HCT116 (cell line): ENCODE measurements around the gene PPP2R3C. TPM values are rescaled to one million over a fixed set of nuclear protein-coding genes. Genes with fewer than 3 reads are reported as not detected.

ENCODE experiments used
- ATAC-seq: fragments of 200-7000 bp; cut with Tn5 transposase; 2 replicates; pipeline ENCODE4 v1.9.1; 2020; ENCODE audit warnings: mild to moderate bottlenecking, moderate library complexity
- BruUV-seq: library from RNA; stranded (reverse); fragments of 400-500 nt; replicated peaks from 2 replicates; lab custom pipeline; 2021; lab: Mats Ljungman, UMichigan
- CTCF ChIA-PET: fragments of 300-600 bp; sonication (Branson Sonifier 250); formaldehyde crosslinking; loops from one replicate; lab custom pipeline; 2021; ENCODE audit warnings: antibody characterized with exemption; lab: Charles Lee
- POLR2A ChIA-PET: fragments of 300-600, 350-600 bp; sonication (Branson Sonifier 250); formaldehyde crosslinking; loops from one replicate; lab custom pipeline; 2021; ENCODE audit warnings: antibody characterized with exemption; lab: Charles Lee
- RAD21 ChIA-PET, 2 experiments: fragments of 300-600 bp; sonication (Branson Sonifier 250); formaldehyde crosslinking; loops; one replicate each; lab custom pipeline; 2023; ENCODE audit warnings: low total read pairs in 2 of 2; ENCODE audit not compliant: uncharacterized antibody in 2 of 2, unreplicated experiment in 2 of 2, low non-redundant PET in 1 of 2; lab: Charles Lee
- DNase-seq: peaks from one replicate; pipeline ENCODE4 v3.0.0-alpha.2; 2010; ENCODE audit warnings: low read depth, low spot score
- H2AFZ ChIP-seq: fragments of 200-600 bp; shearing (Covaris generic), sonication (generic); 2 replicates; pipeline ENCODE4 v1.6.1; 2017; ENCODE audit warnings: low read depth, mixed run types, mixed read lengths, antibody characterized with exemption, low read length; ENCODE audit not compliant: poor library complexity, severe bottlenecking
- H3K27ac ChIP-seq: 2 replicates; pipeline ENCODE4 v1.5.1; 2012; ENCODE audit warnings: low read depth, low read length
- H3K27me3 ChIP-seq: fragments of 200-600 bp; sonication (generic); 2 replicates; pipeline ENCODE4 v1.6.1; 2016; ENCODE audit warnings: mixed run types, low read length, mixed read lengths; ENCODE audit not compliant: insufficient read depth
- H3K36me3 ChIP-seq, 2 experiments: fragments of 200-500 bp in 1 of 2; fragments of 200-600 bp in 1 of 2; sonication (Bioruptor generic) in 1 of 2; sonication (generic) in 1 of 2; 2 replicates each; pipeline versions ENCODE4 v1.5.1 to v1.6.1; 2014 to 2016; ENCODE audit warnings: low read length in 2 of 2, inconsistent platforms in 1 of 2, mixed read lengths in 1 of 2, mixed run types in 1 of 2; ENCODE audit not compliant: insufficient read depth in 2 of 2, control insufficient read depth in 1 of 2
- H3K4me1 ChIP-seq, 2 experiments: fragments of 200-600 bp in 1 of 2; sonication (generic) in 1 of 2; 2 replicates each; pipeline versions ENCODE4 v1.5.1 to v1.6.1; 2012 to 2017; ENCODE audit warnings: low read length in 2 of 2, inconsistent platforms in 1 of 2, mild to moderate bottlenecking in 1 of 2, mixed read lengths in 1 of 2, mixed run types in 1 of 2, moderate library complexity in 1 of 2; ENCODE audit not compliant: insufficient read depth in 2 of 2, control insufficient read depth in 1 of 2
- H3K4me2 ChIP-seq: fragments of 200-600 bp; sonication (generic); 2 replicates; pipeline ENCODE4 v1.6.1; 2017; ENCODE audit warnings: mixed run types, low read length, mixed read lengths
- H3K4me3 ChIP-seq, 2 experiments: fragments of 200-600 bp in 1 of 2; sonication (generic) in 1 of 2; replicated peaks in 1 of 2; 2 replicates each; pipeline ENCODE4 v1.5.1; 2011 to 2016; ENCODE audit warnings: low read length in 2 of 2, control low read depth in 1 of 2, low read depth in 1 of 2, mild to moderate bottlenecking in 1 of 2, mixed read lengths in 1 of 2, mixed run types in 1 of 2
- H3K79me2 ChIP-seq: fragments of 200-600 bp; sonication (generic); 2 replicates; pipeline ENCODE4 v1.6.1; 2017; ENCODE audit warnings: mild to moderate bottlenecking, mixed run types, low read length, moderate library complexity, mixed read lengths; ENCODE audit not compliant: insufficient read depth
- H3K9ac ChIP-seq: fragments of 200-600 bp; sonication (generic); 2 replicates; pipeline ENCODE4 v1.6.1; 2016; ENCODE audit warnings: low read length, mixed read lengths
- H3K9me2 ChIP-seq: fragments of 200-600 bp; sonication (generic), shearing (Covaris generic); 2 replicates; pipeline ENCODE4 v1.6.1; 2017; ENCODE audit warnings: mixed run types, mild to moderate bottlenecking, moderate library complexity; ENCODE audit not compliant: insufficient read depth
- H3K9me3 ChIP-seq, 2 experiments: fragments of 200-500 bp in 1 of 2; fragments of 200-600 bp in 1 of 2; sonication (Bioruptor generic) in 1 of 2; sonication (generic) in 1 of 2; 2 replicates each; pipeline ENCODE4 v1.6.1; 2014 to 2017; ENCODE audit warnings: low read length in 2 of 2, mixed read lengths in 2 of 2, inconsistent platforms in 1 of 2, low read depth in 1 of 2, mild to moderate bottlenecking in 1 of 2, mixed run types in 1 of 2, moderate library complexity in 1 of 2; ENCODE audit not compliant: control insufficient read depth in 1 of 2, insufficient read depth in 1 of 2
- H4K20me1 ChIP-seq: fragments of 200-600 bp; sonication (generic), shearing (Covaris generic); 2 replicates; pipeline ENCODE4 v1.6.1; 2017; ENCODE audit warnings: mixed run types, mild to moderate bottlenecking, moderate library complexity; ENCODE audit not compliant: insufficient read depth
- CBX3 ChIP-seq: IDR thresholded peaks from 2 replicates; pipeline ENCODE4 v1.6.1; 2012; ENCODE audit warnings: low read depth
- CTCF ChIP-seq, 3 experiments: fragments of 200-600 bp in 1 of 3; sonication (generic) in 1 of 3; IDR thresholded peaks in 2 of 3; conservative IDR thresholded peaks in 1 of 3; 2 replicates each; pipeline ENCODE4 v1.5.1; 2012 to 2017; ENCODE audit warnings: low read depth in 2 of 3, low read length in 2 of 3, antibody characterized with exemption in 1 of 3, borderline replicate concordance in 1 of 3, control low read depth in 1 of 3, mild to moderate bottlenecking in 1 of 3, mixed read lengths in 1 of 3, mixed run types in 1 of 3, moderate library complexity in 1 of 3; ENCODE audit not compliant: insufficient read depth in 1 of 3
- EGR1 ChIP-seq: IDR thresholded peaks from 2 replicates; pipeline ENCODE4 v1.6.1; 2012; ENCODE audit warnings: low read depth
- ELF1 ChIP-seq: IDR thresholded peaks from 2 replicates; pipeline ENCODE4 v1.6.1; 2012; ENCODE audit warnings: low read depth, borderline replicate concordance
- EZH2 ChIP-seq: fragments of 200-600 bp; sonication (generic); IDR thresholded peaks from 2 replicates; pipeline ENCODE4 v1.6.1; 2017; ENCODE audit warnings: antibody characterized with exemption, mixed run types
- EZH2phosphoT487 ChIP-seq: fragments of 200-600 bp; IDR thresholded peaks from 2 replicates; pipeline ENCODE4 v1.6.1; 2018; ENCODE audit warnings: antibody characterized with exemption, borderline replicate concordance
- FOSL1 ChIP-seq: IDR thresholded peaks from 2 replicates; pipeline ENCODE4 v1.6.1; 2012; ENCODE audit warnings: low read depth
- JUND ChIP-seq: IDR thresholded peaks from 2 replicates; pipeline ENCODE4 v1.6.1; 2012
- POLR2A ChIP-seq: IDR thresholded peaks from 2 replicates; pipeline ENCODE4 v1.7.0; 2011; ENCODE audit warnings: borderline replicate concordance; ENCODE audit not compliant: insufficient read depth, insufficient read length; ENCODE audit errors: extremely low read depth
- POLR2AphosphoS5 ChIP-seq: IDR thresholded peaks from 2 replicates; pipeline ENCODE4 v1.6.1; 2011; ENCODE audit warnings: mild to moderate bottlenecking, low read depth, low read length, moderate library complexity
- RAD21 ChIP-seq: IDR thresholded peaks from 2 replicates; pipeline ENCODE4 v1.6.1; 2012; ENCODE audit warnings: low read depth, mild to moderate bottlenecking
- REST ChIP-seq: IDR thresholded peaks from 2 replicates; pipeline ENCODE4 v1.6.1; 2012; ENCODE audit warnings: low read depth
- intact Hi-C: fragments of 100-400 bp; cut with micrococcal nuclease; formaldehyde crosslinking; loops from 2 replicates; pipeline ENCODE4 v1.10.0; 2022
- total RNA-seq: library from RNA; stranded (reverse); gene quantifications from one replicate; pipeline ENCODE4 v1.2.1, GENCODE V29; 2021; ENCODE audit not compliant: unreplicated experiment

Gene PPP2R3C
- total RNA-seq, 1 experiment from 2014 or later = 14.1 TPM

- ChIA-PET POLR2A (interaction anchor here (0.7 to 2.0 kb wide), 4 partner anchors 12 to 77 kb away, joined by 3 to 10 read pairs (median 3); partner anchors contain the start of genes PPP2R3C, PRORP and SRP54), RAD21 (no interaction called here), CTCF (interaction anchor here (0.7 to 0.9 kb wide), 2 partner anchors 23 to 65 kb away, joined by 3 read pairs; no protein-coding TSS in a partner anchor)
- H3K4me2 ChIP-seq = peak overlapping the region; percentile 93
- TF ChIP-seq POLR2A (no peak), CBX3 (no peak), EZH2 (no peak)
- intact Hi-C loops = loop anchor here (5.0 kb wide), 1 partner anchor 362 kb away; no protein-coding TSS in a partner anchor
- ATAC-seq = no peak
- peak overlapping the region; percentile 74 for H3K9ac ChIP-seq
- H3K79me2 ChIP-seq = peaks cover 16% of the 10 kb centered on the region
- DNase-seq = no peak
- no peaks in the 10 kb centered on the region for H3K9me2 ChIP-seq
- H3K36me3 ChIP-seq = no peaks in the 10 kb centered on the region
- H3K4me3 ChIP-seq = peak overlapping the region; percentile 56 to 81
- H3K27me3 ChIP-seq = no peaks in the 10 kb centered on the region
- H3K9me3 ChIP-seq = no peaks in the 10 kb centered on the region
- no peaks in the 10 kb centered on the region for H4K20me1 ChIP-seq
- BruUV-seq = TSS peak; percentile 91
- peak overlapping the region; percentile 34; the same call in 1 of the 2 replicates for H3K27ac ChIP-seq
- H3K4me1 ChIP-seq = peaks cover 10 to 13% of the 10 kb centered on the region in 2 experiments; a peak in 3 of 4 replicates
- peak overlapping the region; percentile 82 for H2AFZ ChIP-seq
Observed at GRCh38 chr14:35044939-35045797, 76.6 kb downstream of the PPP2R3C start.

- TF ChIP-seq ELF1 (no peak), EGR1 (no peak), CBX3 (no peak), RAD21 (no peak), REST (no peak), POLR2AphosphoS5 (no peak), CTCF (IDR thresholded peaks at IDR 0.05 in 2 of 3, conservative IDR thresholded peaks at IDR 0.05 in 1 of 3; ENCODE audit: borderline replicate concordance in 1 of 3, insufficient read depth in 1 of 3, low read depth in 2 of 3, low read length in 2 of 3) (no peak), EZH2 (no peak), JUND (no peak), FOSL1 (no peak), EZH2phosphoT487 (no peak)
- ChIA-PET RAD21 (no interaction called here), CTCF (no interaction called here), POLR2A (no interaction called here)
- H4K20me1 ChIP-seq = no peaks in the 10 kb centered on the region
- BruUV-seq = no TSS peak
- H2AFZ ChIP-seq = no peak overlapping the region
- H3K4me2 ChIP-seq = no peak overlapping the region
- H3K9me2 ChIP-seq = no peaks in the 10 kb centered on the region
- no peaks in the 10 kb centered on the region for H3K27me3 ChIP-seq
- DNase-seq (no peak), ATAC-seq (no peak)
- no peak overlapping the region for H3K4me3 ChIP-seq
- H3K27ac ChIP-seq = no peak overlapping the region
- H3K79me2 ChIP-seq = peaks cover 14% of the 10 kb centered on the region
- no peak overlapping the region for H3K9ac ChIP-seq
- no peaks in the 10 kb centered on the region for H3K9me3 ChIP-seq
- H3K4me1 ChIP-seq = peaks cover 10 to 13% of the 10 kb centered on the region in 2 experiments; a peak in 3 of 4 replicates
- intact Hi-C loops = loop anchor here (5.0 kb wide), 1 partner anchor 364 kb away; no protein-coding TSS in a partner anchor
- no peaks in the 10 kb centered on the region for H3K36me3 ChIP-seq
Observed at GRCh38 chr14:35043046-35043445, 78.7 kb downstream of the PPP2R3C start.
